H9 (cell line): Measurements from ENCODE around the gene SOX18. TPM values are rescaled to one million over a fixed set of nuclear protein-coding genes. Genes with fewer than 3 reads are reported as not detected.
"Not testable (repeated sequence)": the region's sequence is repeated elsewhere in the genome, so short reads cannot be mapped to it uniquely, and the experiment has no call there.

ENCODE experiments used
- DNase-seq: peaks from one replicate; pipeline ENCODE4 v3.0.0-alpha.2; 2017
- H2AFZ ChIP-seq: one replicate; pipeline ENCODE4 v1.6.1; 2013; ENCODE audit warnings: mild to moderate bottlenecking, low read length, control low read depth, moderate library complexity
- H2AK5ac ChIP-seq: 2 replicates; pipeline ENCODE4 v1.6.1; 2013; ENCODE audit warnings: low read length, control low read depth, mixed read lengths; ENCODE audit not compliant: insufficient read length
- H2BK120ac ChIP-seq: one replicate; pipeline ENCODE4 v1.6.1; 2013; ENCODE audit warnings: low read depth, mild to moderate bottlenecking, low read length, control low read depth, inconsistent platforms; ENCODE audit not compliant: poor library complexity, severe bottlenecking
- H2BK12ac ChIP-seq: 2 replicates; pipeline ENCODE4 v1.6.1; 2013; ENCODE audit warnings: low read length, control low read depth, mixed read lengths, low read depth; ENCODE audit not compliant: insufficient read length
- H2BK15ac ChIP-seq: 2 replicates; pipeline ENCODE4 v1.6.1; 2013; ENCODE audit warnings: low read depth, low read length, control low read depth
- H2BK20ac ChIP-seq: one replicate; pipeline ENCODE4 v1.6.1; 2013; ENCODE audit warnings: low read depth, mild to moderate bottlenecking, low read length, control low read depth, inconsistent platforms; ENCODE audit not compliant: poor library complexity, severe bottlenecking
- H2BK5ac ChIP-seq: 2 replicates; pipeline ENCODE4 v1.6.1; 2013; ENCODE audit warnings: low read length, control low read depth, mixed read lengths; ENCODE audit not compliant: insufficient read length
- H3K14ac ChIP-seq: 2 replicates; pipeline ENCODE4 v1.6.1; 2013; ENCODE audit warnings: low read length, control low read depth; ENCODE audit not compliant: insufficient read depth
- H3K18ac ChIP-seq: 2 replicates; pipeline ENCODE4 v1.6.1; 2013; ENCODE audit warnings: low read depth, mild to moderate bottlenecking, mixed read lengths, low read length, control low read depth; ENCODE audit not compliant: insufficient read length
- H3K23ac ChIP-seq: 2 replicates; pipeline ENCODE4 v1.6.1; 2013; ENCODE audit warnings: low read length, control low read depth, mixed read lengths, low read depth; ENCODE audit not compliant: insufficient read length
- H3K23me2 ChIP-seq: 2 replicates; pipeline ENCODE4 v1.6.1; 2013; ENCODE audit warnings: low read depth, mild to moderate bottlenecking, mixed read lengths, low read length, control low read depth; ENCODE audit not compliant: insufficient read length, poor library complexity, severe bottlenecking
- H3K27ac ChIP-seq: 2 replicates; pipeline ENCODE4 v1.5.1; 2013; ENCODE audit warnings: low read length, control low read depth, mixed read lengths, low read depth; ENCODE audit not compliant: insufficient read length
- H3K27me3 ChIP-seq: 2 replicates; pipeline ENCODE4 v1.6.1; 2013; ENCODE audit warnings: low read length, control low read depth, inconsistent platforms; ENCODE audit not compliant: insufficient read depth
- H3K4ac ChIP-seq: 2 replicates; pipeline ENCODE4 v1.6.1; 2013; ENCODE audit warnings: low read depth, mild to moderate bottlenecking, control low read depth, inconsistent platforms, low read length, moderate library complexity
- H3K4me1 ChIP-seq: 2 replicates; pipeline ENCODE4 v1.6.1; 2013; ENCODE audit warnings: low read length, control low read depth, inconsistent platforms; ENCODE audit not compliant: insufficient read depth
- H3K4me2 ChIP-seq: 2 replicates; pipeline ENCODE4 v1.6.1; 2013; ENCODE audit warnings: low read length, control low read depth, mixed read lengths; ENCODE audit not compliant: insufficient read length, insufficient read depth
- H3K56ac ChIP-seq: 2 replicates; pipeline ENCODE4 v1.6.1; 2013; ENCODE audit warnings: low read depth, mild to moderate bottlenecking, mixed read lengths, low read length, control low read depth; ENCODE audit not compliant: insufficient read length
- H3K79me1 ChIP-seq: 2 replicates; pipeline ENCODE4 v1.6.1; 2013; ENCODE audit warnings: low read depth, mild to moderate bottlenecking, moderate library complexity, low read length, control low read depth, inconsistent platforms; ENCODE audit not compliant: insufficient read depth, poor library complexity, severe bottlenecking
- H3K79me2 ChIP-seq: 2 replicates; pipeline ENCODE4 v1.6.1; 2013; ENCODE audit warnings: low read length, control low read depth, inconsistent platforms; ENCODE audit not compliant: insufficient read depth
- H3K9ac ChIP-seq: 2 replicates; pipeline ENCODE4 v1.6.1; 2013; ENCODE audit warnings: low read length, control low read depth, mixed read lengths; ENCODE audit not compliant: insufficient read length; ENCODE audit errors: extremely low read depth
- H3K9me3 ChIP-seq: one replicate; pipeline ENCODE4 v1.6.1; 2013; ENCODE audit warnings: low read depth, low read length, inconsistent platforms; ENCODE audit not compliant: control insufficient read depth
- H3T11ph ChIP-seq: one replicate; pipeline ENCODE4 v1.6.1; 2013; ENCODE audit warnings: mild to moderate bottlenecking, low read length, control low read depth, inconsistent platforms
- H4K20me1 ChIP-seq: one replicate; pipeline ENCODE4 v1.6.1; 2013; ENCODE audit not compliant: control insufficient read depth, insufficient read length, insufficient read depth
- H4K5ac ChIP-seq: 2 replicates; pipeline ENCODE4 v1.6.1; 2013; ENCODE audit warnings: low read depth, mild to moderate bottlenecking, mixed read lengths, low read length, control low read depth; ENCODE audit not compliant: insufficient read length
- H4K8ac ChIP-seq: replicated peaks from 2 replicates; pipeline ENCODE4 v1.6.1; 2013; ENCODE audit warnings: low read length, control low read depth, mixed read lengths, low read depth; ENCODE audit not compliant: insufficient read length
- H4K91ac ChIP-seq: 2 replicates; pipeline ENCODE4 v1.6.1; 2013; ENCODE audit warnings: low read depth, mild to moderate bottlenecking, moderate library complexity, mixed read lengths, low read length, control low read depth; ENCODE audit not compliant: insufficient read length
- H3K27ac Mint-ChIP-seq, 3 experiments: 2 replicates in 2 of 3; 3 replicates in 1 of 3; pipeline ENCODE4 v1.8.0; 2020 to 2021; ENCODE audit warnings: mixed read lengths in 3 of 3, mild to moderate bottlenecking in 1 of 3, moderate library complexity in 1 of 3
- H3K27me3 Mint-ChIP-seq: 2 replicates; pipeline ENCODE4 v1.8.0; 2021; ENCODE audit warnings: low read depth, mild to moderate bottlenecking, moderate library complexity, mixed read lengths
- H3K36me3 Mint-ChIP-seq, 3 experiments: 2 replicates in 2 of 3; 3 replicates in 1 of 3; pipeline ENCODE4 v1.8.0; 2020 to 2021; ENCODE audit warnings: low read depth in 3 of 3, mixed read lengths in 3 of 3; ENCODE audit not compliant: insufficient read depth in 1 of 3
- H3K4me1 Mint-ChIP-seq, 2 experiments: 2 replicates each; pipeline ENCODE4 v1.8.0; 2020; ENCODE audit warnings: mixed read lengths in 2 of 2
- H3K4me3 Mint-ChIP-seq, 2 experiments: 2 replicates in 1 of 2; 3 replicates in 1 of 2; pipeline ENCODE4 v1.8.0; 2020 to 2021; ENCODE audit warnings: mild to moderate bottlenecking in 2 of 2, mixed read lengths in 2 of 2, moderate library complexity in 1 of 2
- H3K9me3 Mint-ChIP-seq, 2 experiments: 2 replicates in 1 of 2; 3 replicates in 1 of 2; pipeline ENCODE4 v1.8.0; 2020; ENCODE audit warnings: mild to moderate bottlenecking in 2 of 2, mixed read lengths in 2 of 2, moderate library complexity in 1 of 2
- WGBS: extraction: QIAGEN DNeasy Blood & Tissue Kit; methylation state at CpG from one replicate; pipeline ENCODE4 v1.1.7; 2013; ENCODE audit warnings: missing lambda C conversion rate, low lambda C conversion rate, mixed read lengths; ENCODE audit not compliant: insufficient read length; ENCODE audit errors: extremely low coverage; 5-methylcytosine and 5-hydroxymethylcytosine counted together
- total RNA-seq: library from RNA; stranded (reverse); gene quantifications from 2 replicates; pipeline ENCODE4 v1.2.1, GENCODE V29; 2021

The SOX18 gene
- total RNA-seq, 1 experiment from 2014 or later = 2.0 TPM

DNA sequence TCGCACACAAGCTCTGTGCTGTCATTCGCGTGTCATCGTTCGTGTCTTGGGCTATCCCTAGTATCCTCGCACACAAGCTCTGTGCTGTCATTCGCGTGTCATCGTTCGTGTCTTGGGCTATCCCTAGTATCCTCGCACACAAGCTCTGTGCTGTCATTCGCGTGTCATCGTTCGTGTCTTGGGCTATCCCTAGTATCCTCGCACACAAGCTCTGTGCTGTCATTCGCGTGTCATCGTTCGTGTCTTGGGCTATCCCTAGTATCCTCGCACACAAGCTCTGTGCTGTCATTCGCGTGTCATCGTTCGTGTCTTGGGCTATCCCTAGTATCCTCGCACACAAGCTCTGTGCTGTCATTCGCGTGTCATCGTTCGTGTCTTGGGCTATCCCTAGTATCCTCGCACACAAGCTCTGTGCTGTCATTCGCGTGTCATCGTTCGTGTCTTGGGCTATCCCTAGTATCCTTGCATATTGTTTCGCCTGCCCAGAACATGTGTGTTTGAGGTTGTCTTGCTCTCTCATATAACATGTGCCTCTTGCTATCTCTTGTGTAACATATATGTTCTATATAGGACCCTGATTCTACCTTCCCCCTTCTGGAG lies 37.9 kb upstream of the SOX18 start:
- not testable (repeated sequence) for H3K27me3 ChIP-seq, DNase-seq, H3K4me2 ChIP-seq, H3T11ph ChIP-seq, H3K56ac ChIP-seq, H4K91ac ChIP-seq, H3K9me3 Mint-ChIP-seq, H3K36me3 Mint-ChIP-seq, H2AK5ac ChIP-seq, H2BK5ac ChIP-seq, H3K23ac ChIP-seq, H4K20me1 ChIP-seq, H3K14ac ChIP-seq, H2BK20ac ChIP-seq, H3K4me1 ChIP-seq, H3K18ac ChIP-seq, H2BK12ac ChIP-seq, H2AFZ ChIP-seq, H2BK15ac ChIP-seq, H3K27ac Mint-ChIP-seq, H3K9me3 ChIP-seq, H3K4ac ChIP-seq, H3K79me1 ChIP-seq, H3K9ac ChIP-seq, H2BK120ac ChIP-seq, H3K4me3 Mint-ChIP-seq, H3K27ac ChIP-seq, H4K5ac ChIP-seq, H4K8ac ChIP-seq, H3K79me2 ChIP-seq
- no CpG with 5 or more reads among the region's 36 CpGs for WGBS
- Mint-ChIP-seq H3K27me3 (peaks cover 59% of the 10 kb centered on the region), H3K4me1 (peaks cover 13 to 25% of the 10 kb centered on the region in 2 experiments)
- H3K23me2 ChIP-seq = peaks cover 13% of the 10 kb centered on the region
